HG02759 (cell line): ENCODE data around the gene FOXO6.

Experiments
- ATAC-seq: cut with Tn5 transposase; IDR thresholded peaks from one replicate; pipeline ENCODE4 v1.9.1; 2021; ENCODE audit warnings: mild to moderate bottlenecking, moderate library complexity; ENCODE audit not compliant: unreplicated experiment

Gene FOXO6

DNA sequence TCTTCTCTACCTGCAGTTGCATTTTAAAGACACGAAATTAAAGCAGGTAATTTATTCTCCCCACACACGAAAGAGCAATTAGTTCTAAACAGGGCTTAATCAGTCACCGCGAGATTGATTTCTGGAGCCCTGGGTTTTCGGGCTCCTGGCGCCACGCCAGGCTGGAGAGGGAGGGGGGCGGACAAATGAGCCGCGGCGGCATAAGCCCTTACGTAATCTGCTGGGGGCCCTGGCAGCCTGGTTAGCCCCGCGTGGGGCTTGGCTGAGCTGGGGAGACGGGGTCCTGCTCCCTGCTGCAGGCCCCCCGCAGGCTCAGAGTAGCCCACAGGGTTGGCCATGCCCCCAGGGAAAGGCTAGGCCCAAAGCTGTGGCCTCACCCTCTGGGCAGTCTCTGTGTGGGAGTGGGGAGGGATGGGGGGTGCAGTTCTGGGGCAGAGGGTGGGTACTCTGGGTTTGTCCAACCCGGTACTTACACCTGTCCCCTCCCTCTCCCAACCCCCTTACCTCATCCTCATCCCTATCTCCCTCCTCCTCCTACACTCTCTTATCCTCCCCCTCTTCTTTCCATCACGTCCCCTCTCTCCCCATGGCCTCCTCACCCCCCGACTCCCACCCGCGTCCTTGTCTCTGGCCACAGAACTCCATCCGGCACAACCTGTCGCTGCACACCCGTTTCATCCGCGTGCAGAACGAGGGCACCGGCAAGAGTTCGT, 19.9 kb downstream of the FOXO6 start:
- no peak for ATAC-seq

- ATAC-seq = no peak
Measured at GRCh38 chr1:41381692-41382479, 20.7 kb downstream of the FOXO6 start.

GRCh38 chr1:41382480-41383090, 21.4 kb downstream of the FOXO6 start:
- ATAC-seq = no peak

DNA sequence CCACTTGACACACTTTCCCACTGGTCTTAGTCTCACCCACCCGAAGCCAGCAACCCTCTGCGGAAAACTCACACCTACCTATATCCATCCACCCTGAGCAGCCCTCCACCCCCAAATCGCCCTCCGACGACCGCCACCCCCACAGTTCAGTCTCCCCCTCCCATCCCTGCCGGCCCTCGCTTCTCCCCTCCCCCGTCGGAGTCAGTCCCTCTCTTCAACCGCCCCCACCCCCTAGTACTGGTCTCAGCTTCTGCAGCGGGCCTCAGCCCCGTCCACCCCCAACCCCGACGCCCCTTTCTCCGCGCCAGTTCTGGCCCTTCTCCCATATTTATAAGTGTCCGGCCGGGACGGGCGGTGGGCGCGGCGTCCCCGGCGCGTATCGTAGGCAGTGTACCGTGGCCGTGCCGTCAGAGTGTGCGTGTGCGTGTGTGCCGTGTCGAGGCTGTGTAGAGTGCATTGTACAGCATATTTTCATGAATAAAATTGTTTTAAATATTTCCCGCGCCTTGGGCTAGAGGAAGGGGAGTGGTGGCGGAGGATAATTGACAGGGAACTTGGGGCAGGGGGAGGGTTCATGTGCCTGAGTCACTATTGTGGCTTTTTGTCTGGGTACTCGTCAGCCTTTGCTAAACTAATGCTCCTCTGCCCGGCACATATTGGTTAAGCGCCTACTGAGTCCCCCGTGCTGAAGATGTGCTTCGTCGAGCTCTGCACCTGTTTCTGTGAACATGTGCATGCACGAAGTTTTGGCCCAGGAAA, 22.0 kb downstream of the FOXO6 start:
- no peak for ATAC-seq

DNA sequence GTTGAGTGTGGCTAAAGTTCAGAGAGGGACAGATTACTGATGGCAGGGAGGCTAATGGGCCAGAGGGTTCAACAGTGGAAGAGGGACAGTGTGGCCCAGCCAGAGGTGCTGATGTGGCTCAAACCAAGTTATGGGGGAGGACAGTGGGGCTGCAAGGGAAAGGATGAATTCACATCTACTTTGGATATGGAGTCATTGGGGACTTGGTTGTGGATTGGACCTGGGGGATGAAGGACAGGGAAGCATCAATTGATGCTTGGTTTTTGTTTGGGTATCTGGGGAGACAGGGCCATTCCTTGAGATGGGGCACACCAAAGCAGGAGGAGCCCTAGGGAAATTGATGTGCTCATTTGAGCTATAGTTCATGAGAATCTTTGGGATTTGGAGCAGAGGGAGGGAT, 23.3 kb downstream of the FOXO6 start:
- ATAC-seq = no peak

DNA sequence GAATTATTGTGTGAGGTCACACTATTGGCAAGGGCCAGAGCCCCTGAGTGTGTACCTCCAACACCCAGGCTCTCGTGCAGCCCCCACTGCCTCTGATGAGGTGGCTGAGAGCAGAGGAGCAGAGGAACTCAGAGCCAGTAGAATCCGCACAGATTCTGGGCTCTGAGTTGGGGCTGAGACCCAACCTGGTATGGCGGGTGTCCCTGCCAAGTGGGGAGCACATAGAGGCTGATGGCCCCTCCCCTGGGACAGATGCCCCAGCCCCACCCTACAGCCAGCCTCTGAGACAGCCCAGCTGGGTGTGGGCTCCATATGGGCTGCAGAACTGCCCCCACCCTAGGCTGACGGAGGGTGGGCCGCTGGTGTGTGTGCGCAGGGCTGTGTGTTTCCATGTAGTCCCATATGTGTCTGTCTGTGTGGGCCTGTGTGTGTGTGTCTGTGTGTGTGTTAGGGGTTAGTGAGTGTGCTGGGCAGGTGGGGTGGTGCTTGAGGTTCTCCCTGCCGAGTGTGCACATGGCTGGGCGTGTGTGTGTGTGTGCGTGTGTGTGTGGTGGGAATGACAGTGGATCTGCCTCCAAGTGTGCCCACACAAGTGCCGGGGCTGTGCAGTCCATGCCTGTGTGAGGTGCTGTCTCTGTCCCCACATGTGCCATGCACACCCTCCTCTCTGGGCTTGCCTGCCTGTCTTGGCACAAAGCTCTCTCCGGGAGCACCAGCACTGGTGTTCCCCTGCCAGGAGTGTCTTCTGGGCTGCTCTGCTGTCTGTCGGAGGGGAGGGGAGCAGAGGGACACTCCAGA, 24.4 kb downstream of the FOXO6 start:
- no peak for ATAC-seq

DNA sequence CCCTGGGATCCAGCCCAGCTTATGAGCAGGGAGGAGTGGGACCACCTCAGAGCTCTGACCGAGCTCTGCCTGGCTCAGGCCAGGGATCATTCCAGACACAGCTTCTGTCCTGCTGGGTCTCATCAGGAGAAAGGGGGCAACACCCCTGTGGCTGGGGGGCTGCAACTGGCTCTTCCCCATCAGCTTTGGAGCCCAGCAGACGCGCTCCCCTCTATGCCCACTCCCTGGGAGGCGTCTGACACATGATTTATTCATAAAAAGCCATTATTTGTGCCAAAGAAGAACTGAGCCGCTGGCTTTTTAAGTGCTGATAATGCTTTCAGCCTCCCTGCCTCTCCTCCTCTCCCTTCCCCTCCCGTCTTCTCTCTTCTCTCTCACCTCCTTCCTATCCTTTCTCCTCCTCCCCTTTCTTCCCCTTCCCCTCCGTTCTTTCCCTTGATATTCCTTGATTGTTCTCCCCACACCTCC, 25.0 kb downstream of the FOXO6 start:
- no peak for ATAC-seq

DNA sequence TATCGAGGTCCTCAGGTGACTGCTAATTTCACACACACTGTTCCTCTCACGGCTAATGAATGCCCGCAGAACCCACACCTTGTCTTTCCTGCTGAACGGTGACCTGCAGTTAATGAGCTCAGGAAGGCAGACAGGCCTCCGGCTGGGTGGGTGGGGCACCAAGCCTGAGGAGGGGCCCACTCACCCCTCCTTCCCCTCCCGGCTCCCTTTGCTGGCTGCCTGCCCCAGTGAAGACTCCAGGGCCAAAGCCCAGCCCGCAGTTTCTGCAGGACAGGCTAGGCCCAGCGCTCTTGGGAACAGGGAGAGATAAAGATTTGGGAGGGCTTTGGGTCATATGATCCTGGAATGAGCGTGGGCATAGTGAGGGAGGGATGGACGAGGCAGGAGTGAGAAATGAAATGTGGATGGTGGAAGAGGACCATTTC, 26.4 kb downstream of the FOXO6 start:
- no peak for ATAC-seq

DNA sequence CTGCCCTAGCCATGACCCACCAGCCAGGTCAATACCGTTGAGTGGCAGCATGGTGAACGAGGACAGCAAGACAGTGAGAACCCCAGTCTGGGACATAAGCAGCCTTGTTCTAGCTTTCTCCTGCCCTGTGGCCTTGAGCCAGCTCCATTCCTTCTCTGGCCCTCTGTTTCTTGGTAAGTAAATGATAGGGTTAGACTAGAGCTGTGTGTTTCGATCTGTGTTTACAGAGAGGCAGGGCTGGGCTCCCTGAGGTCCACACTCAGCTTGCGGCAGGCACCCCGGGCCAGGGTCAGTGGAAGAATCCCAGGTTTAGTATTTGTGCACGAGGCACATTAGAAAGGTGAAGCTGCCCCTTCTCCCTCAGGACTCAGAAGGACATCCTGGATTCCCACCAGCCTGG, 27.3 kb downstream of the FOXO6 start:
- ATAC-seq = no peak

- ATAC-seq = no peak
Measured at GRCh38 chr1:41389009-41389408, 27.8 kb downstream of the FOXO6 start.

DNA sequence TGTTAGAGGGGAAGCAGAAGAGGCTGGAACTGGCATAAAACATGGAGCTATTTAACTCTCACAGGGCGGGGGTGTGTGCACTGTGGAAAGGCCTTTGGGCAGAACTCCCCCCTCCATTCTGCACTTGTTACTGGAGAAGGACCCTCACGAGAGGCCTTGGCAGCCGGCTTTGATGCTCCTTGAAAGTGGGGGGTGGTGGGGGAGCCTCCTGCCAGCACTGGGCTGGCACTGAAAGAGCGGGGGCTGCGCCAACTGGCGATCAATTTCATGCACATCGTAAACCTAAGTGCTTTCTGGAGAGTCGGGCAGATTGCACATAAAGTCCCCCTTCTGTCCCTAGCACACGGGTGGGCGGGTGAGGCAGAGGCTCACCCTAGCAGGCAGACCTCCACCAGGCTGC, 28.9 kb downstream of the FOXO6 start:
- no peak for ATAC-seq

DNA sequence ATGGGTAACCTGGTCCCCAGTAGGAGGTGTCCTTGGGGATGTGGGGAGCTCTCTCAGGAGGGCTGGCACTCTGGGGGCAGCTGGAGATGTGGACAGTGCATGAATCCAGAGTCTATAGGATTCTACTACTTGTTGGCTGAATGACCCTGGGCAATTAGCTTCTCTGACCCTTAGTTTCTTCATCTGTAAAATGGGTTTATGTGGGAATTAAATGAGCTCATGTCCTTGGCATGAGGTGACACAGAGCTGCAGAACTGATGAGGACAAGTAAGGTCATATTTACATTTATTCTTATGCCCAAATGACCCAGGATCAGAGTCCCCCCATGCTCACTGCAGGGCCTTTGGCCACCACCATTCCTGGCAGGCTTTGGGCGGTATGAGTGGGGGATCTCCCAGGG, 29.3 kb downstream of the FOXO6 start:
- ATAC-seq = no peak

- ATAC-seq = no peak
Measured at GRCh38 chr1:41391834-41392527, 30.7 kb downstream of the FOXO6 start.

DNA sequence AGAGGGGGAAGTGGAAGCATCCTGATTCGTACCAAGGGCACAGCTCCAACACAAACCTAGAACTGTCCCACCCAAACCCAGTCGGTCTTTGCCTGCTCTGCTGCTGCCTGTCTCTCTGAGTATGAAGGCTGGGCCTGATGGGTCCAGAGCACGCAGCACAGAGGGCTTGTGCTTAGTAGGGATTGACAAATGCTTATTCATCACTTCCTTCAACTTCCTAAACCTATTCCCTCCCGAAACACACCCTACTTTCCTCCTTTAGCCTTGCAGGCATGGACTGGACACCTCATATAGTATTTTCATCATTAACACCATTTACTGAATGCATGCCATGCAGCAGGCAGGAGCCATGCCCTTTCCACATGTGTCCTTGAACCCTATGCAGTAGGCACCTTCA, 31.3 kb downstream of the FOXO6 start:
- no peak for ATAC-seq

DNA sequence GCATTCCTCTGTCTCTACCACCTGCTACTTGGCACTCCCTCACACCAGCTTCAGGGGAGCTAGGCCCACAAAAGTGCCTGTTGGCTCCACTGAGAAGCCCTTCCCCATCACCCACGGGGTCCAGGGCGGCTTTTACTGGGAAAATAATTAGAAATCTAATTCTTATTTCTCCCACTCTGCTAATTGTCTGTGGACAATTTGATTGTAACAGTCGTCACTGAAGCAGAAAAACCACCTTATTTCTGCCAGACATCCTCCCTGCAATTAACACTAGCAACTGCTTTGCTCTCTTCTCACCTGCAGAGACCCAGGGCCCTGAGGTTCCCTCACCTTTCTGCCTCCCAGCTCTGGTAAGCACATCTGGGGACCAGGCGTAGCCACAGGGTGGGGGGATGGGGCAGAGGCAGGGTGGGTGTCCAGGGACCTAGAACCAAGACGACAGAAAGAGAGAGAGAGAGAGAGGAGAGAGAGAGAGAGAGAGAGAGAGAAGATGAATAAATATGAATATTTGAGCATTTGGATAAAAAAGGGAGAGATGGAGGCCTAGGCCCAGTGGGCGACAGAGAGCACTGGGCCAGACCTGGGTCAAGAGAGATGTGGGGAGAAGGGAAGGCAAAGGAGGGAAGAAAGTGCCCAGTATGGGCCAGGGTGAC, 32.6 kb downstream of the FOXO6 start:
- ATAC-seq = no peak

GRCh38 chr1:41394369-41394744, 33.1 kb downstream of the FOXO6 start:
- ATAC-seq = no peak

DNA sequence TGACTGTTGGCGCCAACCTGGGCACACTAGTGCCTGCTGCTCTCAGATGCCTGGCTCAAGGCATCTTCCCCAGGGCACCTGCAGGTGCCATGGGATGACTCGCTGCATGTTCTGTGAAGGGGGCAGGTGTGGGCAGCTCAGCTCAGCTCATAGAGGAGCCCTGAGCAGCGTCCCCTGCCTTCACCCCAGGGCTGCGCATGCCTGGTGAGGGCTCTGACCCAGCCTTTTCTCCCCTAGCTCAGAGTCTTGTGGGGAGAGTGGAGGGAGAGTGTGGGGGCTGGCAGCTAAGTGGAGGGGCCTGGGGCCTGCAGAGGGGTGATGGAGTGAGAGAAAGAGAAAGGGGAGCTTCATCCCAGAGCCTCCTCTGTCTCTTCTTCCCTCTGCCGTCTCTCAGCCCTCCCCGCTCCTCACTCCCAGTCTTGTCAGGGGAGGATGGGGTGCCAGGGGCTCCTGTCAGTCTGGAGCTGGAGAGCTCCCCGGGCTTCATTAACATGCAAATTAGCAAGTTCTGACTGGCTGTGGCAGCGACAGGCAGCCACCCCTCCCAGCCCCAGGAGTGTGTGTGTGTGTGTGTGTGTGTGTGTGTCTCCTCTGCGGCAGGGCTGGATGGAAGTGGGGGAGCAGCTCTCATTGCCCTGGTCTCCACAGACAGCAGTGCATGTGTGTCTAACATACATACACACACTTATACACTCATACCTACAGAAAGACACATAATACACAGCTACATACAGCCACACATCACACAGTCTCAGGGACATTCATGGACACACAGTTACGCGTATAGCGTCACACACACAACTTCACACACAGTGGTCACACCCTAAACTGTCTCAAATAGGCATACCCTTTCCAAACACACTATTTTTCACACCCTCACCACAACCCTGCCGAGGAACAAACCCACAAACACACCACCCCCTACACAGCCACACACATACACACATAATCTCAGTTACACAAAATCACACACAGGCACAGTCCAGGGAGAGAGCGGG, 34.0 kb downstream of the FOXO6 start:
- no peak for ATAC-seq

DNA sequence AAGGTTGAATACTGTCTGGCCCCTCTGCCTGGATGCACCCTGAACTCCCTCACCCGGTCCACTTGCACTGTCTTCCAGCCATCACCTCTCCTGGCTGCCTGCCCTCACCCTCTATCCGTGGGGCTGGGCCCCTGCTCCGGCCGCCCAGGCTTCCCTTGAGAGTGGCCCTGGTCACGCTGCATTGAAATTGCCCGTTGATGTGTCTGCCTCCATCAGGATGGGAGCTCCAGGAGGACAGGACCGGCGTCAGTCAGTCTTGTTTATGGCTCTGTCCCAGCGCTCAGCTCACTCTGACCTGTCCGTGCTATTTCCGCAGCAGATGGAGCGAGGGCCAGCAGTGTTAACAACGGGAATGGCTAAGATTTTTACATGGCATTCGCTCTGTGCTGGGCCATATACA, 34.9 kb downstream of the FOXO6 start:
- no peak for ATAC-seq
